Measurements from ENCODE around the gene GPR37.

The GPR37 gene

GRCh38 chr7:124712017-124712416, 53.6 kb downstream of the GPR37 start:
- no peak for DNase-seq (ENCODE audit: low read depth, low spot score)
- H3K27me3 ChIP-seq (ENCODE audit: control insufficient read depth, insufficient read depth, low read length), result no peaks in the 10 kb centered on the region
- no peak overlapping the region for H3K4me3 ChIP-seq (ENCODE audit: low read length)

GRCh38 chr7:124702385-124702784, 63.2 kb downstream of the GPR37 start:
- no peaks in the 10 kb centered on the region for H3K27me3 ChIP-seq (ENCODE audit: control insufficient read depth, insufficient read depth, low read length)
- no peak overlapping the region for H3K4me3 ChIP-seq (ENCODE audit: low read length)
- DNase-seq (ENCODE audit: low read depth, low spot score), result no peak
- no peaks in the 10 kb centered on the region for H3K4me1 ChIP-seq (ENCODE audit: control insufficient read depth, insufficient read depth, low read length)
- no peak overlapping the region for H3K27ac ChIP-seq (ENCODE audit: low read length)
- WGBS (ENCODE audit: insufficient coverage, insufficient read length), result no CpG with 5 or more reads among the region's 2 CpGs
- no peaks in the 10 kb centered on the region for H3K9me3 ChIP-seq (ENCODE audit: control insufficient read depth, insufficient read depth, low read length)
- no peaks in the 10 kb centered on the region for H3K36me3 ChIP-seq (ENCODE audit: control insufficient read depth, insufficient read depth, low read length)

More at GRCh38 chr7:124712017-124712416, 53.6 kb downstream of the GPR37 start:
- no peak overlapping the region for H3K27ac ChIP-seq (ENCODE audit: low read length)
- H3K4me1 ChIP-seq (ENCODE audit: control insufficient read depth, insufficient read depth, low read length), result no peaks in the 10 kb centered on the region; the same call in 1 of the 2 replicates
- H3K9me3 ChIP-seq (ENCODE audit: control insufficient read depth, insufficient read depth, low read length), result no peaks in the 10 kb centered on the region
- H3K36me3 ChIP-seq (ENCODE audit: control insufficient read depth, insufficient read depth, low read length), result no peaks in the 10 kb centered on the region

- no CpG with 5 or more reads among the region's 2 CpGs for WGBS (ENCODE audit: insufficient coverage, insufficient read length)
- Histone ChIP-seq H3K27me3 (ENCODE audit: control insufficient read depth, insufficient read depth, low read length) (no peaks in the 10 kb centered on the region), H3K36me3 (ENCODE audit: control insufficient read depth, insufficient read depth, low read length) (no peaks in the 10 kb centered on the region), H3K4me3 (ENCODE audit: low read length) (no peak overlapping the region), H3K4me1 (ENCODE audit: control insufficient read depth, insufficient read depth, low read length) (no peaks in the 10 kb centered on the region), H3K27ac (ENCODE audit: low read length) (no peak overlapping the region), H3K9me3 (ENCODE audit: control insufficient read depth, insufficient read depth, low read length) (no peaks in the 10 kb centered on the region)
- no peak for DNase-seq (ENCODE audit: low read depth, low spot score)
Measured at GRCh38 chr7:124701955-124702354, 63.6 kb downstream of the GPR37 start.

GRCh38 chr7:124700655-124701054, 64.9 kb downstream of the GPR37 start:
- WGBS (ENCODE audit: insufficient coverage, insufficient read length), result no CpG with 5 or more reads among the region's 3 CpGs
- H3K36me3 ChIP-seq (ENCODE audit: control insufficient read depth, insufficient read depth, low read length), result no peaks in the 10 kb centered on the region
- no peaks in the 10 kb centered on the region for H3K27me3 ChIP-seq (ENCODE audit: control insufficient read depth, insufficient read depth, low read length)
- H3K4me3 ChIP-seq (ENCODE audit: low read length), result no peak overlapping the region
- H3K9me3 ChIP-seq (ENCODE audit: control insufficient read depth, insufficient read depth, low read length), result no peaks in the 10 kb centered on the region
- no peak for DNase-seq (ENCODE audit: low read depth, low spot score)
- H3K4me1 ChIP-seq (ENCODE audit: control insufficient read depth, insufficient read depth, low read length), result no peaks in the 10 kb centered on the region
- H3K27ac ChIP-seq (ENCODE audit: low read length), result no peak overlapping the region

- no CpG with 5 or more reads among the region's 3 CpGs for WGBS (ENCODE audit: insufficient coverage, insufficient read length)
- H3K4me3 ChIP-seq (ENCODE audit: low read length), result no peak overlapping the region
- no peaks in the 10 kb centered on the region for H3K4me1 ChIP-seq (ENCODE audit: control insufficient read depth, insufficient read depth, low read length)
Measured at GRCh38 chr7:124698964-124699363, 66.6 kb downstream of the GPR37 start.

GRCh38 chr7:124697746-124698145, 67.8 kb downstream of the GPR37 start:
- WGBS (ENCODE audit: insufficient coverage, insufficient read length), result no CpG with 5 or more reads among the region's 4 CpGs
- no peak overlapping the region for H3K27ac ChIP-seq (ENCODE audit: low read length)
- no peak overlapping the region for H3K4me3 ChIP-seq (ENCODE audit: low read length)
- H3K27me3 ChIP-seq (ENCODE audit: control insufficient read depth, insufficient read depth, low read length), result no peaks in the 10 kb centered on the region
- no peaks in the 10 kb centered on the region for H3K4me1 ChIP-seq (ENCODE audit: control insufficient read depth, insufficient read depth, low read length)
- no peaks in the 10 kb centered on the region for H3K36me3 ChIP-seq (ENCODE audit: control insufficient read depth, insufficient read depth, low read length)
- no peaks in the 10 kb centered on the region for H3K9me3 ChIP-seq (ENCODE audit: control insufficient read depth, insufficient read depth, low read length)
- no peak for DNase-seq (ENCODE audit: low read depth, low spot score)

More at GRCh38 chr7:124698964-124699363, 66.6 kb downstream of the GPR37 start:
- H3K27me3 ChIP-seq (ENCODE audit: control insufficient read depth, insufficient read depth, low read length), result no peaks in the 10 kb centered on the region
- no peaks in the 10 kb centered on the region for H3K36me3 ChIP-seq (ENCODE audit: control insufficient read depth, insufficient read depth, low read length)
- no peaks in the 10 kb centered on the region for H3K9me3 ChIP-seq (ENCODE audit: control insufficient read depth, insufficient read depth, low read length)
- DNase-seq (ENCODE audit: low read depth, low spot score), result no peak
- no peak overlapping the region for H3K27ac ChIP-seq (ENCODE audit: low read length)

All from iPS DF 6.9 (cell line).